C1 segment of cervical spinal cord (tissue), 14 donors: ENCODE measurements around the gene PNMA6F.
"Not testable (repeated sequence)": the region's sequence is repeated elsewhere in the genome, so short reads cannot be mapped to it uniquely, and the experiment has no call there.

Source experiments
- DNase-seq, 14 donors: peaks; one replicate each; lab custom pipeline; 2025; lab: John Stamatoyannopoulos, UW

Gene PNMA6F

DNA sequence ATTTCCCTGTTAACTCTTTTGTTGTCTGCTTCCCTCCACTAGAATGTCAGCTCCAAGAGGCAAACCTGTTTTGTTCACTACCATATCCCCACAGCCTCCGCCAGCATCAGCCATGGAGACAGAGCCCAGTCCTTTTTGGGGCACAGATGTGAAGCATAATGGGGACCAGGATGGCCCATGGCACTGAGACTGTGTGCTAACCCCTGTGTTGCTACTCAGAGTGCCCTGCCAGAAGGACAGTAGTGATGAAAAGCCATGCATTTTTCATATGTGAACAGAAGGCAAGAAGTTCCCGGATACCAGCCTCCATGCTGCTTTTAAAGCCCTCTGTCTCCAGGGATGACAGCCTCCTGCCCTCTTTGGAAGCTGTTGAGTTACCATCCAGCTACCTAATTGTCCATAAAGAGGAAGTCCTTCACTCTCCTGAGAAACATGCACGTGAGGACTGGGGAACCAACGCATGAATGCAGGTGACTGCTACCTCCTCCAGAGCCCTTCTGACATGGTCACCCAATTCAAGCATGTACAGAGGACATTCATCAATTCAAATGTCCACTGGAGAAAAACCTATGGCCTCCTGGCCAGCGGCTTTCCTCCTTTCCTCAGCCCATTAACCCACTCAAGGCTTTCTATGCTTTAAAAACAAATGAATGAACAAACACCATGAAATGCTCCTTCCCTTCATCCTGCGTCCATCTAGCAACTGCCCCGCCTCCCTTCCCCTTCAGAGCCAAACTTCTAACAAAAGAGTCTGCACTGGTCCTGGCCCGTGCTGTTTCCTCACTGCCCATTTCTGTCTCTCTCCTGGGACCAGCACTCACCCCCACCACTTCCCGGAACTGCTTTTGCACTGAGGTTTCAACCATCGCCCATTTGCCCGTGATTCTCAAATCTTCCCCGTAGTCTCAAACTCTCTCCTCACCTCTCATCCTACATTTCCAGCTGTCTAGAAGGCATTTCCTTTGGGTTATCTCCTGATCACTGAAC lies 18.0 kb downstream of the PNMA6F start:
- no peak for DNase-seq

DNA sequence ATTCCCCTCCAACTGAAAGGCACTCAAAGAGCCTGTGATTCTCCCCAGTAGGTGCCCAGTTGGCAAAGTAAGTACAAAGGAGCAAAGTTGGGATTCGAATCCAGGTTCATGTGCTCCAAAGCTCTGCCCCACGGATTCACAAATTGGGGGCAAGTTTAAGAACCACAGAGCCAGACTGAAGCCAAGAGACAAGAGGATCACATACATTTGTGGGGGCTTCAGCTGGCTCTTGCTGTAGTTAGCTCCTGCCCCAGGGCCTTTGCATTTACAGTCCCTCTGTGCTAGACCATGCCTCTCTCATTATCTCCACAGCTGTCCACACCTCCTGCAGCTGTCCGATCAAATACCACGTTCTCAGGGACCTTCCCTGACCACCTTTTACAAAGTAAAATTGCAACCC lies 18.8 kb downstream of the PNMA6F start:
- no peak for DNase-seq

DNA sequence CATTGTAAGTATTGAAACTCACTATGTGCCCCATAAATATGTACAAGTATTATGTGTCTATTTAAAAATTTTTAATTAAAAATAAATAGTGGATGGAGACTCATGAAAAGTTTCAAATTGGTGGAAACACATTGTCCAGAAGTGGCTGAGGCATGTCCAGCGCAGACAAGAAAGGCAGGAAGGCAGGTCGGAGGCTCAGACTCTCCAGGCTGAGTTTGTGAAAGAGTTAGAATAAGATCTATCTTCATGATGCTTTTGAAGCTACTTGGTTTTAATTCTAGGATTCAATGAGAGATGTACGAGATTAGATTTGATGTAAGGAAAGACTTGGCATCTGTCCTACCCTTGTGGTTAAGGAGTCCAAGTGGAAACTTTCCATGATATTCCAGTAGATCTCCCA lies 19.8 kb downstream of the PNMA6F start:
- no peak for DNase-seq

DNA sequence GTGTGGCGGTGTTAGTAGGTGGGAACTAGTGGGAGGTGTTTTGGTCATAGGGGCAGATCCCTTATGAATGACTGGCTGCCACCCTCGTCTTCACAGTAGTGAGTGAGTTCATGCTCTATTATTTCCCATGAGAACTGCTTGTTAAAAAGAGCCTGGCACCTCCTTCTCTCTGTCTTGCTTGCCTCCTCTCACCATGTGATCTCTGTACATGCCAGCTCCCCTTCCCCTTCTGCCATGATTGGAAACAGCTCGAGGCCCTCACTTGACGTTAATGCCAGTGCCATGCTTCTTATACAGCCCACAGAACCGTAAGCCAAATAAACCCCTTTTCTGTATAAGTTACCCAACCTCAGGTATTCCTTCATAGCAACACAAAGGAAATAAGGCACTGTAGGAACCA lies 21.7 kb downstream of the PNMA6F start:
- no peak for DNase-seq

DNA sequence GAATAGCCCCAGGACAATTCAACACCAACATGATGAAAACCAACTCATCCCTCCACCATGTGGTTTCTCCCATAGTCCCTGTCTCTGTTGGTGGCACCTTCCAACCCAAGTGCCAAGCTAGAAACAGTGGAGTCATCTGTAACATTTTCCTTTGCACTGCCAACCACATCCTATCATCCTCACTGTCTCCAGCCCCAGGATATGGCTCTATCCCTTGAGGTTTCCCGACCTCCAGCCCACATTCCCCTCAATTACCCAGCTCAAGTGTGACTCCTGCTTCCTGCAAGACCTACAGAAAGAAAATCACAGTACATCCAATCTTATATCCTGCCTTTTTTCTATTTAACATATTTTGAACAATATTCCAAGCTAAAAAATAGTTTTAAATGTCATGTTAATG lies 24.2 kb downstream of the PNMA6F start:
- no peak for DNase-seq

DNA sequence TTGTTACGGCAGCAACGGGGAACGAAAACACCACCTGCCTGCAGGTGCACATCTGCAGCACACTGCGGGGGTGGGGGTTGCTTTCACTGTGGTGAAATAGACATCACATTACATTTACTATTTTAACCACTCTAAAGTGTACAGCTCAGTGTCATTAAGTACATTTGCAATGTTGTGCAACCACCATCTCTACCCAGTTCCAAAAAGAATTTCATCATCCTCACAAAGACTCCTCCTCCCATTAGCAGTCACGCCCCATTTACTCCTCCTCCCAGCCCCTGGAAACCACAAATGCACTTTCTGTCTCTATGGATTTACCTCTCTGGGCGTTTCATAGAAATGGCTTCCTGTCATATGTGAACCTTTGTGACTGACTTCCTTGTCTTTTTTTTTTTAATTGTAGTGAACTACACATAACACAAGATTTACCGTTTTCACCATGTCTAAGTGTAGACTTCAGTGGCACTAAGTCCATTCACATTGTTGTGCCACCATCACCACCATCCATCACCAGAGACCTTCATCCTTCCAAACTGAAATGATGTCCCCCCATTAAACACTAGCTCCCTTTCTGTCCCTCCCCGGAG lies 28.0 kb downstream of the PNMA6F start:
- DNase-seq = not testable (repeated sequence)

DNA sequence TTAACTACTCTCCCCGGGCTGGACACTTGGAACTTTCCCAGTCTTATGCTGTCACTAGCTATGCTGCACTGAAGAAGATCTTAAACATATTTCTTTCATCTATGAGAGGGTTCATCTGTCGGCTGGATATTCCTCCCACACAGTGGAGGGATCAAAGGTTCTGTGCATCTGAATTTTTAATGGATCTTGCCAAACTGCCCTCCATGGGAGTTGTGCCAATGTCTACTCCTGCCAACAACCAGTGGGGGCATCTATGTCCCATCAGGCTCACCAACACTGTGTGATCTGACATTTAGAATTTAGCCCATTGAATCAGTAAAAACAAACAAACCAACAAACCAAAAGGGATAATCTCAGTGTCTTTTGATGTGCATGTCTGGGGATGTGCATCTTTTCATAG lies 32.8 kb downstream of the PNMA6F start:
- not testable (repeated sequence) for DNase-seq

DNA sequence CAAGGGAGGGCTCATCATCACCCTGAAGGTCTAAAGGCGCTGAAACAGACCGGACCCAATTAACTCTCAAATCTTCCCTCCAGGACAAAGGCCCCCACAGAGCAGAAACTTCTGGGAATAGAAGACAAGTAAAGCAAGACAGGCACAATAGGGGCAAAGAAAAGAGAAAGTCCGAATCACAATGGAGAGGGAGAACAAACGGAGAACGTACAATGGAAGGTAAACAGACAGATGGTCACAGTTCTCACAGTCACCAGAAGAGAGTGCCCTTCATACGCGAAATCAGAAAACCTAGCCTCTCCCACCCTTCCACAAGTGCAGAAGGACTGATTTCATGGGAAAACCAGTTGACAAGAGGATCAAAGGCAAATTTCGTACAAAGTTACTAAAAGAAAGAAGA lies 35.9 kb downstream of the PNMA6F start:
- not testable (repeated sequence) for DNase-seq

DNA sequence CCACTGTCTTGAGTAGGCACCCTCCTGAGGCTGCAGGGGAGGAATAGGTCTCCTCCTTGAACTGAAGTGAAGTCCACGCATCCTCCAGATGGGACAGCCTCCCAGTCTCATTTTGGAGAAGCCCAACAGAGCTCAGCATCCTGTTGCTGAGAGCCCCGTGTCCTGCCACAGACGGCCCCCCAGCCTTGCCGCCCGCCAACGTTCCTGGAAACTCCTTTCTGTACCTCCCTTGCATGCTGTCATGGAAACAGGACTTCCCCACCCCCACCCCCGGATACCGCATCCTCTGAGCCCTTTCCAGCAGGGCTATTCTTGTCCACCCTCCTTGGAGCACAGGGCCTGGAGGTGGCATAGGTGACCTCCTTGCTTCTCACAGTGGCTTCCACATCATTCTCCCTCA lies 37.6 kb downstream of the PNMA6F start:
- DNase-seq = not testable (repeated sequence)

DNA sequence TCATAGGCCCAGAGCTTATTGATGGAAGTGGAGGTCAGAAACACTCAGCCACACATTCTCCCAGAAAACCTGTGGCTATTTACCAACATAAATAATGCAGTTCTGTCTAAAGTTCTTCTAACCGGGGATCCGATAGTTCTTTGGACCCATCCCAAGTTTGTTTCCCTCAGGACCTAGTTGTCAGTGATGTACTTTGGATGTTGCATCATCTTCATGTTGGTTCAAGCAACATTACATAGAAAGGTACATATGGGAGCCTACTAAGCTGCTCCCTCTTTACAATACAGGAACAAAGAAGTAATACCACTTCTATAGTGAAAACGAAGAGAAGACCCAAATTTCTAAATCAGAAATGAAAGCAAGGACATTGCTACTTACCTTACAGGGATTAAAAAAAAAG lies 39.8 kb downstream of the PNMA6F start:
- not testable (repeated sequence) for DNase-seq

DNA sequence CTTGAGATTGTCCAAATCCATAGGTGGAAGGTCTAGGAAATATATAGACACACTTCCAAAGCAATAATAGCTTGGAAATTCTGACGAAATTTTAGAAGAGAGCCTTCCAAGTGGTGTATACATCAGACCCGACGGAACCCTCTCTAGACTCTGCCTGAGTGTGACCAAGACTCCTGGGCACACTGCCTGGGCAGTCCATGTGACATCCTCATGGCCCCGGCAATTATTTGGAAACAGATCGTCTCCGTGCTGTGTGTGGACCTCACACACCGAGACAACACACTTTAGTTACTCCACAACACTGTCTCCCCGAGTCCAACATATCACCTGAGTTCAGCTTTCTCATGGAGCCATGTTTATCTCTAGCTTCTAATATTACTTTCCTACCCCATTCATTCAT lies 42.3 kb downstream of the PNMA6F start:
- DNase-seq = not testable (repeated sequence)

DNA sequence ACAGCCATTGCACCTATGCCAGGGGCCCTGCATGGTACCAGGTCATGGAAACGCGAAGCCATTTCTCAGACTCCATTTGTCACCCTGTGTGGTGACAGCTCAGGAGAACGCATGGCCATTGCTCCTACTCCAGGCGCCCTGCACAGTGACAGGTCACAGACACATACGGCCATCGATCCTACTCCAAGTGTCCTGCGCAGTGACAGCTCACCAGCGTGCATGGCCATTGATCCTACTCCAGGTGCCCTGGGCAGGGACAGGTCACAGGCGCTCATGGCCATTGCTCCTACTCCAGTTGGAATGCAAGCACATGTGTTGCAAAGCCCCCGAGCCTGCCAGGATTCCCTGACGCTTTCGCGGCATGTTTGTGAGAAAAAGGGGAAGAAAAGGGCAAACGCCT lies 45.5 kb downstream of the PNMA6F start:
- DNase-seq = not testable (repeated sequence)

DNA sequence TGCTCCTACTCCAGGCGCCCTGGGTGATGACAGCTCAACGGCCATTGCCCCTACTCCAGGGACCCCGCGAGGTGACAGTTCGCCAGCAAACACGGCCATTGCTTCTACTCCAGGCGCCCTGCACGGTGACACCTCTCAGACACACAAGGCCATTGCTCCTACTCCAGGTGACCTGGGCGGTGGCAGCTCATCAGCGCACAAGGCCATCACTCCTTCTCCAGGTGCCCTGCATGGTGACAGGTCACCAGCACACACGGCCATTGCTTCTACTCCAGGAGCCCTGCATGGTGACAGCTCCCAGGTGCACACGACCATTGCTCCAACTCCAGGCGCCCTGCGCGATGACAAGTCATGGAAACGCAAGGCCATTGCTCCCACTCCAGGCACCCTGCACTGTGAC lies 46.1 kb downstream of the PNMA6F start:
- not testable (repeated sequence) for DNase-seq

DNA sequence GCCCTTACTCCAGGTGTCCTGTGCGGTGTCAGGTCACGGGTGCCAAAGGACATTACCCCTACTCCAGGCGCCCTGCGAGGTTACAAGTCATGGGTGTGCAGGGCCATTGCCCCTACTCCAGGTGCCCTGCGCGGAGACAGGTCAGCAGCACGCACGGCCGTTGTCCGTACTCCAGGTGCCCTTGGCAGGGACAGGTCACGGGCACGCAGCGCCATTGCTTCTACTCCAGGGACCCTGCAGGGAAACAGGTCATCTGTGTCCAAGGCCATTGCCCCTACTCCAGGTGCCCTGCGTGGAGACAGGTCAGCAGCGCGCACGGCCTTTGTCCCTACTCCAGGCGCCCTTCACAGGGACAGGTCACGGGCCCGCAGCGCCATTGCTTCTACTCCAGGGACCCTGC lies 49.0 kb downstream of the PNMA6F start:
- not testable (repeated sequence) for DNase-seq

DNA sequence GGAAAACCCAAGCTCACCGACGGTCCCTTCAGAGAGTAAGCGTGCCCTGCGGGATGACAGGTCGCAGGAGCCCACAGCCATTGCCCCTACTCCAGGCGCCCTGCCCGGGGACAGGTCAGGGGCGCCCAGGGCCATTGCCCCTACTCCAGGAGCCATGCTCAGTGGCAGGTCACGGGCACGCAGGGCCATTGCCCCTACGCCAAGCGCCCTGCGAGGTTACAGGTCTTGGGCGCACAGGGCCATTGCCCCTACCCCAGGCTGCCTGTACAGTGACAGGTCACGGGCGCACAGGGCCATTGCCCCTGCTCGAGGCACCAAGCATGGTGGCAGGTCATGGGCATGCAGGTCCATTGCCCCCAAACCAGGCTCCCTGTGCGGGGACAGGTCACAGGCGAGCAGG lies 49.5 kb downstream of the PNMA6F start:
- DNase-seq = not testable (repeated sequence)
